HL-60 (cell line): Measurements from ENCODE around the gene DENND1A.

Experiments
- DNase-seq, 2 experiments: peaks; one replicate each; pipeline ENCODE4 v3.0.0-alpha.2; 2010 to 2020; ENCODE audit warnings: low read depth in 1 of 2, low spot score in 1 of 2
- H3K27ac ChIP-seq: fragments of 250-450 bp; sonication (Bioruptor Pico); replicated peaks from 2 replicates; pipeline ENCODE4 v1.5.1; 2020; ENCODE audit warnings: mild to moderate bottlenecking, moderate library complexity
- H3K27me3 ChIP-seq: fragments of 250-450 bp; sonication (Bioruptor Pico); 2 replicates; pipeline ENCODE4 v1.5.1; 2021; ENCODE audit warnings: mild to moderate bottlenecking, moderate library complexity; ENCODE audit not compliant: insufficient read depth, poor library complexity, severe bottlenecking
- H3K4me3 ChIP-seq: replicated peaks from 2 replicates; pipeline ENCODE4 v1.5.1; 2011; ENCODE audit warnings: mild to moderate bottlenecking, control low read depth, low read length; ENCODE audit not compliant: insufficient read depth
- CTCF ChIP-seq: IDR thresholded peaks from one replicate; pipeline ENCODE4 v1.5.1; 2011; ENCODE audit warnings: low read length, control low read depth, inconsistent platforms; ENCODE audit not compliant: insufficient read depth
- GABPA ChIP-seq: IDR thresholded peaks from 2 replicates; pipeline ENCODE4 v1.6.1; 2012; ENCODE audit warnings: low read depth
- POLR2AphosphoS5 ChIP-seq: IDR thresholded peaks from 2 replicates; pipeline ENCODE4 v1.6.1; 2012; ENCODE audit warnings: low read depth
- REST ChIP-seq: IDR thresholded peaks from 2 replicates; pipeline ENCODE4 v1.6.1; 2012; ENCODE audit warnings: low read depth; ENCODE audit not compliant: insufficient replicate concordance
- SPI1 ChIP-seq: IDR thresholded peaks from 2 replicates; pipeline ENCODE4 v1.6.1; 2012; ENCODE audit warnings: low read depth, mild to moderate bottlenecking, borderline replicate concordance

DENND1A gene

GRCh38 chr9:123460091-123460490 lies 469.8 kb downstream of the DENND1A start:
- H3K27ac ChIP-seq = no peak overlapping the region
- no peak for TF ChIP-seq GABPA
- no peak for TF ChIP-seq CTCF
- TF ChIP-seq REST = no peak
- no peak for TF ChIP-seq POLR2AphosphoS5
- TF ChIP-seq SPI1 = no peak

GRCh38 chr9:123457583-123457982 lies 472.3 kb downstream of the DENND1A start:
- no peak overlapping the region for H3K27ac ChIP-seq
- TF ChIP-seq CTCF (no peak), SPI1 (no peak), POLR2AphosphoS5 (no peak), REST (no peak), GABPA (no peak)
- no peak overlapping the region for H3K4me3 ChIP-seq
- no peak for DNase-seq
- no peaks in the 10 kb centered on the region for H3K27me3 ChIP-seq

More at GRCh38 chr9:123460091-123460490, 469.8 kb downstream of the DENND1A start:
- no peak for DNase-seq
- H3K4me3 ChIP-seq = no peak overlapping the region
- H3K27me3 ChIP-seq = no peaks in the 10 kb centered on the region

- DNase-seq = no peak
Measured at GRCh38 chr9:123456011-123456410, 473.9 kb downstream of the DENND1A start.

More at GRCh38 chr9:123456011-123456410, 473.9 kb downstream of the DENND1A start:
- no peak overlapping the region for H3K4me3 ChIP-seq
- H3K27ac ChIP-seq = no peak overlapping the region
- no peaks in the 10 kb centered on the region for H3K27me3 ChIP-seq
- TF ChIP-seq POLR2AphosphoS5 (no peak), REST (no peak), CTCF (no peak), SPI1 (no peak), GABPA (no peak)
